GM12892 (cell line): ENCODE results near the gene SYVN1.

Source experiments
- DNase-seq: peaks from one replicate; pipeline ENCODE4 v3.0.0; 2011; ENCODE audit not compliant: insufficient read length
- FAIRE-seq: peaks from 2 replicates; lab custom pipeline; 2011; peaks lifted over from hg19 to GRCh38; lab: Jason Lieb, UNC
- POLR2A ChIP-seq: IDR thresholded peaks from 2 replicates; pipeline ENCODE4 v1.6.1; 2011; ENCODE audit warnings: low read depth, low read length, control low read depth
- POLR2AphosphoS5 ChIP-seq: IDR thresholded peaks from 2 replicates; pipeline ENCODE4 v1.6.1; 2011; ENCODE audit warnings: low read depth, low read length, control low read depth
- TAF1 ChIP-seq: IDR thresholded peaks from 2 replicates; pipeline ENCODE4 v1.6.1; 2011; ENCODE audit warnings: low read depth, mild to moderate bottlenecking, control low read depth, low read length, borderline replicate concordance

The SYVN1 gene

GRCh38 chr11:65148657-65149056 is 14.3 kb upstream of the SYVN1 start:
- FAIRE-seq, result no peak
- TF ChIP-seq POLR2AphosphoS5, result no peak
- no peak for TF ChIP-seq POLR2A
- TF ChIP-seq TAF1, result no peak
- no peak for DNase-seq

GRCh38 chr11:65147352-65148075 is 13.2 kb upstream of the SYVN1 start:
- DNase-seq, result no peak
- no peak for FAIRE-seq
- no peak for TF ChIP-seq POLR2AphosphoS5
- no peak for TF ChIP-seq TAF1
- no peak for TF ChIP-seq POLR2A

GRCh38 chr11:65141896-65142494 is 7.7 kb upstream of the SYVN1 start:
- TF ChIP-seq TAF1, result no peak
- no peak for TF ChIP-seq POLR2A
- TF ChIP-seq POLR2AphosphoS5, result no peak
- DNase-seq, result no peak
- FAIRE-seq, result peak; percentile 33

- FAIRE-seq (no peak), DNase-seq (no peak)
- TF ChIP-seq POLR2A (no peak), TAF1 (no peak), POLR2AphosphoS5 (no peak)
Measured at GRCh38 chr11:65136515-65137096, 2.3 kb upstream of the SYVN1 start.

- FAIRE-seq (no peak), DNase-seq (no peak)
- TF ChIP-seq TAF1, result no peak
- TF ChIP-seq POLR2AphosphoS5, result no peak
- no peak for TF ChIP-seq POLR2A
Measured at GRCh38 chr11:65135633-65136145, 1.4 kb upstream of the SYVN1 start.

GRCh38 chr11:65134952-65135632 is 773 bp upstream of the SYVN1 start:
- DNase-seq, result peak; percentile 91
- TF ChIP-seq TAF1 (no peak), POLR2AphosphoS5 (peak; percentile 55; the same call in 1 of the 2 replicates)
- no peak for FAIRE-seq

- no peak for TF ChIP-seq POLR2AphosphoS5
- TF ChIP-seq TAF1, result no peak
- no peak for TF ChIP-seq POLR2A
- DNase-seq, result no peak
- no peak for FAIRE-seq
Measured at GRCh38 chr11:65133724-65134123, 595 bp downstream of the SYVN1 start.

- TF ChIP-seq POLR2A (no peak), TAF1 (no peak), POLR2AphosphoS5 (no peak)
- DNase-seq (no peak), FAIRE-seq (no peak)
Measured at GRCh38 chr11:65132988-65133700, 1.2 kb downstream of the SYVN1 start.

- FAIRE-seq (no peak), DNase-seq (no peak)
- peak; percentile 66; the same call in 1 of the 2 replicates for TF ChIP-seq POLR2AphosphoS5
- TF ChIP-seq TAF1, result no peak
- TF ChIP-seq POLR2A, result peak; percentile 67; the same call in 1 of the 2 replicates
Measured at GRCh38 chr11:65132238-65132987, 1.9 kb downstream of the SYVN1 start.

- FAIRE-seq (peak; percentile 85), DNase-seq (no peak)
- TF ChIP-seq TAF1 (no peak), POLR2A (no peak), POLR2AphosphoS5 (no peak)
Measured at GRCh38 chr11:65131895-65132237, 2.5 kb downstream of the SYVN1 start.

GRCh38 chr11:65131417-65131776 is 2.9 kb downstream of the SYVN1 start:
- FAIRE-seq, result no peak
- no peak for TF ChIP-seq POLR2A
- TF ChIP-seq POLR2AphosphoS5, result no peak
- TF ChIP-seq TAF1, result no peak
- DNase-seq, result no peak
